HepG2 (cell line): ENCODE measurements around the gene SUSD3. TPM values are rescaled to one million over a fixed set of nuclear protein-coding genes. Genes with fewer than 3 reads are reported as not detected.

ENCODE experiments used
- ATAC-seq: fragments of 200-7000 bp; cut with Tn5 transposase; 3 replicates; pipeline ENCODE4 v1.9.1; 2020; ENCODE audit warnings: mild to moderate bottlenecking, moderate library complexity
- BruUV-seq: library from RNA; stranded (reverse); fragments of 400-500 nt; replicated peaks from 2 replicates; lab custom pipeline; 2021; lab: Mats Ljungman, UMichigan
- CTCF ChIA-PET: fragments of 300-600 bp; formaldehyde crosslinking; extraction: SDS; loops from one replicate; lab custom pipeline; 2021; ENCODE audit warnings: low total read pairs, inconsistent platforms, low intra/inter-chr PET ratio; lab: Yijun Ruan, JAX
- POLR2A ChIA-PET: fragments of 350-600 bp; sonication (Branson Sonifier 250); formaldehyde crosslinking; loops from one replicate; lab custom pipeline; 2020; ENCODE audit warnings: antibody characterized with exemption, inconsistent platforms; lab: Yijun Ruan, JAX
- DNase-seq: peaks from one replicate; pipeline ENCODE4 v3.0.0-alpha.2; 2015; ENCODE audit warnings: low spot score
- FAIRE-seq: peaks from 3 replicates; lab custom pipeline; 2011; peaks lifted over from hg19 to GRCh38; lab: Jason Lieb, UNC
- H2AFZ ChIP-seq: one replicate; pipeline ENCODE4 v1.6.1; 2011; ENCODE audit warnings: low read length, inconsistent platforms
- H3K27ac ChIP-seq: fragments of 300-600 bp; 3 replicates; pipeline ENCODE4 v1.8.0; 2011; ENCODE audit warnings: mixed run types, mild to moderate bottlenecking, mixed read lengths, low read length, inconsistent platforms; ENCODE audit not compliant: insufficient read depth; ENCODE audit errors: extremely low read length
- H3K27me3 ChIP-seq, 2 experiments: fragments of 200-600 bp in 1 of 2; 2 replicates in 1 of 2; 3 replicates in 1 of 2; pipeline versions ENCODE4 v1.6.0 to v1.8.0; 2011; ENCODE audit warnings: low read length in 2 of 2, mild to moderate bottlenecking in 2 of 2, moderate library complexity in 2 of 2, inconsistent platforms in 1 of 2; ENCODE audit not compliant: insufficient read depth in 2 of 2, control insufficient read depth in 1 of 2
- H3K36me3 ChIP-seq, 2 experiments: fragments of 200-600 bp in 1 of 2; replicated peaks in 1 of 2; 2 replicates in 1 of 2; 3 replicates in 1 of 2; pipeline versions ENCODE4 v1.5.1 to v1.8.0; 2011; ENCODE audit warnings: low read length in 2 of 2, inconsistent platforms in 1 of 2; ENCODE audit not compliant: insufficient read depth in 2 of 2, control insufficient read depth in 1 of 2
- H3K4me1 ChIP-seq: 2 replicates; pipeline ENCODE4 v1.5.1; 2012; ENCODE audit warnings: low read length, inconsistent platforms; ENCODE audit not compliant: insufficient read depth
- H3K4me2 ChIP-seq: 2 replicates; pipeline ENCODE4 v1.6.0; 2011; ENCODE audit warnings: low read depth, low read length, inconsistent platforms
- H3K4me3 ChIP-seq, 3 experiments: fragments of 200-600 bp in 1 of 3; sonication (generic), shearing (Covaris generic) in 1 of 3; replicated peaks in 1 of 3; 2 replicates each; pipeline ENCODE4 v1.5.1; 2011 to 2016; ENCODE audit warnings: low read length in 3 of 3, inconsistent platforms in 2 of 3, low read depth in 2 of 3, mild to moderate bottlenecking in 2 of 3, control low read depth in 1 of 3, mixed read lengths in 1 of 3; ENCODE audit not compliant: insufficient read depth in 1 of 3
- H3K79me2 ChIP-seq: one replicate; pipeline ENCODE4 v1.6.1; 2011; ENCODE audit warnings: low read length, inconsistent platforms; ENCODE audit not compliant: insufficient read depth
- H3K9ac ChIP-seq: 2 replicates; pipeline ENCODE4 v1.6.0; 2011; ENCODE audit warnings: mild to moderate bottlenecking, low read depth, low read length, inconsistent platforms; ENCODE audit not compliant: insufficient read depth
- H3K9me3 ChIP-seq: 2 replicates; pipeline ENCODE4 v1.5.1; 2012; ENCODE audit warnings: mild to moderate bottlenecking, low read length
- H4K20me1 ChIP-seq: 2 replicates; pipeline ENCODE4 v1.6.0; 2011; ENCODE audit warnings: inconsistent platforms, mild to moderate bottlenecking, low read length, moderate library complexity; ENCODE audit not compliant: insufficient read depth
- ELF1 ChIP-seq: sonication (generic); formaldehyde crosslinking; IDR thresholded peaks from 2 replicates; pipeline ENCODE4 v1.4.0; 2020; ENCODE audit warnings: missing genetic modification reagents
- POGK ChIP-seq: sonication (generic); formaldehyde crosslinking; conservative IDR thresholded peaks from 2 replicates; pipeline ENCODE4 v1.8.0; 2022; ENCODE audit warnings: mild to moderate bottlenecking, moderate library complexity, missing genetic modification reagents
- POLR2G ChIP-seq: fragments of 200-400 bp; formaldehyde crosslinking; IDR thresholded peaks from 2 replicates; pipeline ENCODE4 v1.6.1; 2018; ENCODE audit warnings: mild to moderate bottlenecking, low read depth, low read length, moderate library complexity
- PRPF4 ChIP-seq: fragments of 200-400 bp; formaldehyde crosslinking; IDR thresholded peaks from 2 replicates; pipeline ENCODE4 v1.6.1; 2016; ENCODE audit warnings: low read length, low read depth; ENCODE audit not compliant: poor library complexity, severe bottlenecking
- SMYD3 ChIP-seq: sonication (generic); formaldehyde crosslinking; IDR thresholded peaks from 2 replicates; pipeline ENCODE4 v1.8.1; 2023; ENCODE audit warnings: mild to moderate bottlenecking, missing genetic modification reagents
- SNAPC2 ChIP-seq: sonication (generic); formaldehyde crosslinking; IDR thresholded peaks from 2 replicates; pipeline ENCODE4 v1.8.1; 2022; ENCODE audit warnings: mild to moderate bottlenecking, missing genetic modification reagents
- TOPORS ChIP-seq: sonication (generic); formaldehyde crosslinking; IDR thresholded peaks from 2 replicates; pipeline ENCODE4 v1.8.0; 2023; ENCODE audit warnings: mild to moderate bottlenecking, missing genetic modification reagents
- ZBTB20 ChIP-seq: sonication (generic); formaldehyde crosslinking; IDR thresholded peaks from 2 replicates; pipeline ENCODE4 v1.8.1; 2023; ENCODE audit warnings: missing genetic modification reagents, low read depth, mild to moderate bottlenecking, borderline replicate concordance
- ZFP36L1 ChIP-seq: sonication (generic); formaldehyde crosslinking; IDR thresholded peaks from 2 replicates; pipeline ENCODE4 v1.8.0; 2022; ENCODE audit warnings: mild to moderate bottlenecking, missing genetic modification reagents, moderate library complexity
- ZNF674 ChIP-seq: sonication (generic); formaldehyde crosslinking; IDR thresholded peaks from 2 replicates; pipeline ENCODE4 v1.5.0; 2020; ENCODE audit warnings: low read depth, mild to moderate bottlenecking, missing genetic modification reagents
- ZNF724P ChIP-seq: sonication (generic); formaldehyde crosslinking; IDR thresholded peaks from 2 replicates; pipeline ENCODE4 v1.8.0; 2022; ENCODE audit warnings: missing genetic modification reagents, borderline replicate concordance
- ZNF777 ChIP-seq: sonication (generic); formaldehyde crosslinking; IDR thresholded peaks from 2 replicates; pipeline ENCODE4 v1.4.0; 2020; ENCODE audit warnings: missing genetic modification reagents
- ZNF790 ChIP-seq: sonication (generic); formaldehyde crosslinking; IDR thresholded peaks from 2 replicates; pipeline ENCODE4 v1.8.0; 2022; ENCODE audit warnings: missing genetic modification reagents, mild to moderate bottlenecking, borderline replicate concordance
- WGBS: methylation state at CpG from one replicate; pipeline ENCODE4 v1.1.6; 2017; ENCODE audit warnings: low lambda C conversion rate; 5-methylcytosine and 5-hydroxymethylcytosine counted together
- in situ Hi-C: cut with HindIII; loops from 2 replicates; pipeline ENCODE4 v1.10.0; 2017; ENCODE audit warnings: low pct_unique_long_range_greater_than_20kb; ENCODE audit not compliant: extremely low pct_ligation_motif_present
- intact Hi-C: fragments of 100-400 bp; cut with micrococcal nuclease; formaldehyde crosslinking; loops from one replicate; pipeline ENCODE4 v1.10.0; 2022; ENCODE audit not compliant: unreplicated experiment
- polyA plus RNA-seq, 8 experiments: library from polyadenylated mRNA; depleted of rRNA in 3 of 8; stranded (reverse) in 7 of 8; unstranded in 1 of 8; fragments of >200 nt; fragmentation: Illumina TruSeq in 4 of 8; extraction: Trizol in 4 of 8; gene quantifications; 2 replicates each; pipeline versions ENCODE4 v1.2.1 to v1.2.3, GENCODE V29; 2011 to 2016; ENCODE audit warnings: low read depth in 4 of 8, missing spikeins in 1 of 8, mixed read lengths in 1 of 8; ENCODE audit not compliant: insufficient read depth in 1 of 8
- total RNA-seq, 5 experiments: library from RNA; depleted of rRNA; stranded (reverse); fragments of >200 nt; fragmentation: Illumina TruSeq; extraction: Trizol; gene quantifications; 2 replicates each; pipeline ENCODE4 v1.2.3, GENCODE V29; 2016; ENCODE audit warnings: low read depth in 1 of 5
- TF ChIP-seq, protein P1 (sequence below): sonication (generic); formaldehyde crosslinking; IDR thresholded peaks from 2 replicates; pipeline ENCODE4 v1.9.0; 2022; ENCODE audit warnings: missing genetic modification reagents, mild to moderate bottlenecking, borderline replicate concordance
- TF ChIP-seq, protein P2 (sequence below): sonication (generic); formaldehyde crosslinking; IDR thresholded peaks from 2 replicates; pipeline ENCODE4 v1.4.0; 2020; ENCODE audit warnings: mild to moderate bottlenecking, missing genetic modification reagents

SUSD3 gene
- total and polyA plus RNA-seq, 2 of the 13 experiments (the other 11 are each of a cell fraction or from before 2014, with no cell fraction given): 7.0 to 9.1 TPM

DNA sequence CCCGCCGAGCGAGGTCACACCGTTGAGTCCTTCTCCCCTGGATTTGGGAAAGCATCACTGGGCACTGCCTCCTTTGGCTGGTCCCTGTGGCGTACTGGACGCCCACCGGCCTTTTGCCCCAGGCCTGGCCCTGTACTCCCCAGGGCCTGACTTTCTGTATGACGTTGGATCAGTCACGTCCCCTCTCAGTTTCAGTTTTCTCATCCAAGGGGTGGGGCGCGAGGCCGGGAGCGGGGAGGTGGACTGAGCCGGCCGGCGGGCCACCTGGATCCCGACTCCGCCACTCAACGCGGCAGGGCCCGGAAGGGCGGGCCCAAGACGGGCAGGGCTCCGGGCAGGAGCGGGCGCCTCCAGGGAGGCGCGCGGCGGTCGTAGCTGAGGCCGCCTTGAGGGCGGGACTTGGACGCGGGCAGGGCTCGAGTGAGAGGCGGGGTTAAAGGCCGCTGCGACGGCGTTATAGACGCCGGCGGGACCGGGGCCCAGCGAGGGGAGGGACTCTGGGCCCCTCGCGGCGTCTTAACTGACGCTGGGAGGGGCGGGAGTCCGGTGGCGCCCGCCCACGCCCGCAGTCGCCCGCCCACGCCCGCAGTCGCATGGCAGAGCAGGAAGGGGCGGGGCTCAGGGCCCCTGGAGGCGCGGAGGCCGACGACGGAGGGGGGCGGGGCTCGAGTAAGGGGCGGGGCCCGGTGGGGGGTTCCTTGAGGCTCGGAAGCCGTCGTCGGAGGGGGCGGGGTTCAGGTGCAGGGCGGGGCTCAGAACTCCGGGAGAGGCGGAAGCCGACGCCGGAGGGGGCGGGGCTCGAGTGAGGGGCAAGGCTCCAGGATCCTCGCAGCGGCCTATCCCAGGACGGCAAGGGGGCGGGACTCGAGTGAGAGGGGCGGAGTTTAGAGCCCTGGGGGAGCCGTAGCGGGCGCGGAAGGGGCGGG lies 37.0 kb downstream of the SUSD3 start (continued):
- TF ChIP-seq, protein P1, sequence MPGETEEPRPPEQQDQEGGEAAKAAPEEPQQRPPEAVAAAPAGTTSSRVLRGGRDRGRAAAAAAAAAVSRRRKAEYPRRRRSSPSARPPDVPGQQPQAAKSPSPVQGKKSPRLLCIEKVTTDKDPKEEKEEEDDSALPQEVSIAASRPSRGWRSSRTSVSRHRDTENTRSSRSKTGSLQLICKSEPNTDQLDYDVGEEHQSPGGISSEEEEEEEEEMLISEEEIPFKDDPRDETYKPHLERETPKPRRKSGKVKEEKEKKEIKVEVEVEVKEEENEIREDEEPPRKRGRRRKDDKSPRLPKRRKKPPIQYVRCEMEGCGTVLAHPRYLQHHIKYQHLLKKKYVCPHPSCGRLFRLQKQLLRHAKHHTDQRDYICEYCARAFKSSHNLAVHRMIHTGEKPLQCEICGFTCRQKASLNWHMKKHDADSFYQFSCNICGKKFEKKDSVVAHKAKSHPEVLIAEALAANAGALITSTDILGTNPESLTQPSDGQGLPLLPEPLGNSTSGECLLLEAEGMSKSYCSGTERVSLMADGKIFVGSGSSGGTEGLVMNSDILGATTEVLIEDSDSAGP (CRISPR knock-in tag): peak; percentile 69; the same call in 1 of the 2 replicates
- TF ChIP-seq SNAPC2 (CRISPR knock-in tag): 0 out of 2 replicates have a peak, but pooled peaks have one; percentile 38

DNA sequence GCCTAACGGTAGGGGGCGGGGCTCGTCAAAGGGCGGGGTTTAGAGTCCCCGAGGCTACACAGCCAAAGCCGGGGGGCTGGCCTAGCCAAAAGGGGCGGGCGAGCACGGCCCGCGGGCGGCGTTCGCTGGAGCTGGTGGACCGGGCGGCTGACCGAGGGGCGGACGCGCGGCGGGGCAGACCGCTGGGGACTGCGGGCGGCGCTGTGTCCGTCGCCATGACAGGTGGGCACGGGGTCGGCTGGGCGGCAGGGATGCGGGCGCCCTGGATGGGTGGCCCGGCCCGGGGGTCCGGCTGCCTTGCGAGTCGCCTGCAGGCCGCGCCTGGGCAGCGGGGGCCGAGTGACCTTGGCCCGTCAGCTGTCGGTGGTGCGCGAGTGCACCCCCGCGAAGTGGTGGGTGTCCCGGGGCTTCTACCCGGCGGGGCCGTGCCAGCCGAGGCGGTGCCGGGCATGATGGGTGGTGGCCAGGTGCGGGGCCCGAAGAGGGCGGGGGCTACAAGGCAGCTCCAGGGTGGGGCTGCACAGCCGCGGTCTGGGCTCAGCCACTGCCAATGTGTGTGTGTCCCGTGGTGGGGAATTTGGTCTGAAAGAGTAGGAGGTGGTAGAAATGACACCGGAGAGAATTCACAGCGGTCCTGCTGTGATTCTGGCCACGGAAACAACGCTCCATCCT lies 37.8 kb downstream of the SUSD3 start, which contains the start of gene CARD19:
CARD19 (plus strand) TSS at position 87 of the 672 bp plus-strand sequence; CDS start at position 216, 129 bp downstream.
- Histone ChIP-seq H3K4me2 (peak within 1 kb of the TSS; percentile 90), H3K36me3 (no peaks in the 10 kb centered on the region), H3K4me3 (peak within 1 kb of the TSS; percentile 82 to 91 (median 90)), H3K9me3 (no peaks in the 10 kb centered on the region), H3K9ac (peak within 1 kb of the TSS; percentile 80), H4K20me1 (no peaks in the 10 kb centered on the region; the same call in 1 of the 2 replicates), H2AFZ (no peak within 1 kb of the TSS), H3K79me2 (peaks cover 20% of the 10 kb centered on the region), H3K4me1 (peaks cover 65% of the 10 kb centered on the region), H3K27ac (peak within 1 kb of the TSS; percentile 73), H3K27me3 (no peaks in the 10 kb centered on the region; a peak in 1 of 5 replicates)
- no peak for FAIRE-seq
- in situ Hi-C loops: no loop called here
- ChIA-PET POLR2A (interaction anchor here (0.8 to 3.4 kb wide), 6 partner anchors 13 to 38 kb away, joined by 3 to 21 read pairs (median 8); partner anchors contain the start of gene NINJ1), CTCF (no interaction called here)
- WGBS: 3% methylated on average over 7 of the region's 65 CpGs
- peak; percentile 67 for ATAC-seq
- DNase-seq: no peak
- intact Hi-C loops: no loop called here
- BruUV-seq: no TSS peak
- TF ChIP-seq ZNF777 (CRISPR knock-in tag): peak; percentile 64
- no peak for TF ChIP-seq SMYD3 (CRISPR knock-in tag)
- TF ChIP-seq ZNF724P (CRISPR knock-in tag): peak; percentile 69; the same call in 1 of the 2 replicates
- TF ChIP-seq, protein P2, sequence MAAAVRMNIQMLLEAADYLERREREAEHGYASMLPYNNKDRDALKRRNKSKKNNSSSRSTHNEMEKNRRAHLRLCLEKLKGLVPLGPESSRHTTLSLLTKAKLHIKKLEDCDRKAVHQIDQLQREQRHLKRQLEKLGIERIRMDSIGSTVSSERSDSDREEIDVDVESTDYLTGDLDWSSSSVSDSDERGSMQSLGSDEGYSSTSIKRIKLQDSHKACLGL (CRISPR knock-in tag): 0 out of 2 replicates have a peak, but pooled peaks have one; percentile 22
- TF ChIP-seq TOPORS (CRISPR knock-in tag): 0 out of 2 replicates have a peak, but pooled peaks have one; percentile 54
- no peak for TF ChIP-seq ZBTB20
- TF ChIP-seq ELF1: no peak
- no peak for TF ChIP-seq ZNF674 (CRISPR knock-in tag)
- no peak for TF ChIP-seq ZFP36L1 (CRISPR knock-in tag)
- peak; percentile 68 for TF ChIP-seq POLR2G
- 0 out of 2 replicates have a peak, but pooled peaks have one; percentile 26 for TF ChIP-seq POGK (CRISPR knock-in tag)
- no peak; the same call in 1 of the 2 replicates for TF ChIP-seq ZNF790 (CRISPR knock-in tag)
- TF ChIP-seq PRPF4: no peak
